ENCODE data around the gene GNG7.

- TF ChIP-seq POLR2A (IDR thresholded peaks at IDR 0.05) (no peak), CTCF (IDR thresholded peaks at IDR 0.05) (no peak)
Measured at GRCh38 chr19:2690856-2691255, 11.6 kb downstream of the GNG7 start.

Data from right lobe of liver (tissue), 4 donors.